ENCODE results near the gene GABRG3.
"Not testable (repeated sequence)": the region's sequence is repeated elsewhere in the genome, so short reads cannot be mapped to it uniquely, and the experiment has no call there.

The GABRG3 gene

GRCh38 chr15:27182561-27183110 is 211.7 kb downstream of the GABRG3 start:
- DNase-seq (ENCODE audit: low spot score): no peak

DNA sequence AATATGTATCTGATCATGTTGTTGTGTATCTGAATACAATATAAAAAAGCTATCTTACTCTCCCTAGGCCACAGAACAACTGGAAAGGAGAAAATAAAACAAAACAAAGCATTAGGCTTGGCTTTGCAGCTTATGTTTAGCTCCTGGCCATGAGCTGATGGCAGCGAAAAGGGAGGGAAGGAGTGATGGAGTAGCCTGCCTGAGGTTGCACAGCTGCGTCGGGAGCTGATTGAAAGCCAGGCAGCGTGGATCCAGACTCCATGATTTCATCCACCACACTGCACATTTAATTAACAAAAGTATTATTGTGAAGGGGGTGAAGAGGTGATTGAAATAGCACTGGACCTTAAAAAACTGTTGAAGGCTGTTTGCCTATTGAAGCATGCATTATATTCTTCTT is 212.2 kb downstream of the GABRG3 start:
- no peak for DNase-seq (ENCODE audit: low spot score)

- DNase-seq (ENCODE audit: low spot score): not testable (repeated sequence)
Observed at GRCh38 chr15:27191515-27191914, 220.5 kb downstream of the GABRG3 start.

DNA sequence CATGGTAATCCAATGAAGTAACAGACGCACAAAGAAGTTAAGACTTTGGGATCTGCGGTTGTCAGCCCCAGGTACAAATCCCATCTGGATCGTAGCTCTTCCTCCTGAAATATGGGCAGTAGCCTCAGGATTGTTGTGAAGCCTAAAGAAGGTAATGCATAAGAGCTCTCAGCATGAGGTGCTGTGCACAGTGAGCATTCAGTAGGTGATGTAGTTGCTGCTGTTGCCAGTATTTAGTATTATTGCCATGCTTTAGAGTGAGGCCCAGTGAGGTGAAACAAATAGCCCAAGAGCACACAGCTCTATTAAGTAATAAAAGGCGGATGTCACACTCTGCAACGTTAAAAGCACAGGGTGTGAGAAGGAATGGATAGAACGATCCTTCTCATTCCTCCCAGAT is 225.7 kb downstream of the GABRG3 start:
- DNase-seq (ENCODE audit: low spot score): no peak

- no peak for DNase-seq (ENCODE audit: low spot score)
Observed at GRCh38 chr15:27201425-27201824, 230.4 kb downstream of the GABRG3 start.

- DNase-seq (ENCODE audit: low spot score): no peak
Observed at GRCh38 chr15:27210176-27210575, 239.2 kb downstream of the GABRG3 start.

- no peak for DNase-seq (ENCODE audit: low spot score)
Observed at GRCh38 chr15:27214032-27214431, 243.1 kb downstream of the GABRG3 start.

DNA sequence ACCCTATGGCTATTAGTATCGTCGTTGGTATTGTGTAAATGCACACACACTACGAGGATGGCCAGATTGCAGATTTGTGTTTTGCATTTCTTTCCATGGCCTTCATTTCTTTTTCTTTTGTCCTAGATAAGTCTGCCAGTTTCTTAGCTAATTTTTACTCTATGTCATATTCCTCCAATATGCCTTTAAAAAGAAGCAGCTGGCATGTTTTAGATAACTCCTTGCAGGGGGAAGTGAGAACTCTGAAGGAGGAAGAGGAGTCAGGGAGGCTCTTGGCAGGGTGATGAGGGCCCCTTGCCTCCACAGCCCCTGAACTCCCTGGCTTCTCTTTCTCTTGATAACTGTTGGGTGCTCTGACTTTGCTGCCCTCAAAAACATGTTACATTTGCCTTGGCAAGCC is 244.0 kb downstream of the GABRG3 start:
- DNase-seq (ENCODE audit: low spot score): no peak

GRCh38 chr15:27218426-27218825 is 247.4 kb downstream of the GABRG3 start:
- no peak for DNase-seq (ENCODE audit: low spot score)

DNA sequence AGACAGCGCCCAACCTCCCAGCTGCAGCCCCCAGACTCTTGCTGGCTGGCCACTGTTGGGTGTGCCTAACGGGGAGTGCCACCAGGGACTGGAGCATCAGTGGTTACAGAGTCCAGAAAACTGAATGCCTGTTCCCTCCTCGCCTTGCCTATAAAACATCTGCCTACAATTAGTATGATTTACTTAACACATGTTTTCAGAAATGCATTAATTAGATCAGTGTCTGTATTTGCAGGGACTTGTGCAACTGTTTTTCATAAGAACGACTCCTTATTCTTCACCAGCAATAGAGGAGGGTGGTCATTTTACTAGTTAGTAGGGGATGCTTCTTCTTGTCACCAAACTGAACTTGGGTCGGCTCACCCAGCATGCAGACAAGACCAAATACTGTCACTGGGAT is 248.7 kb downstream of the GABRG3 start:
- no peak for DNase-seq (ENCODE audit: low spot score)

- no peak for DNase-seq (ENCODE audit: low spot score)
Observed at GRCh38 chr15:27220199-27220598, 249.2 kb downstream of the GABRG3 start.

DNA sequence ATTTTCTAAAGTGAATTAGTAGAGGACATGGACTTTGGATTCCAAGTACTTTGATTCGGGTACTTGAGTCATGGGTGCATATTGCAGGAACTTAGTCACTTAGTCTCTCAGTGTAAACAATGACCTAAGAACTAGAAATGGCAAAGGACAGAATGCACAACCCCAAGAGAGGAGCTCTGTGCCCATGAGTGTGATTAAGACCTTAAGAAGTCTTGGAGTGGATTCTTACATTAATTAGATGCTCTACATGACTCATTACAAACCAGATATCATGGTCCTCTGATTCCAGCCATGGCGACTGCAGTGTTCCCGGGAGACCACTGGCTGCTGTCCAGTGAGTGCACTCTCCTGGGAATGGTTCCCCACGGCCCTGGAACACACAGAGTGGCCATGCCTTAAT is 251.5 kb downstream of the GABRG3 start:
- no peak for DNase-seq (ENCODE audit: low spot score)

DNA sequence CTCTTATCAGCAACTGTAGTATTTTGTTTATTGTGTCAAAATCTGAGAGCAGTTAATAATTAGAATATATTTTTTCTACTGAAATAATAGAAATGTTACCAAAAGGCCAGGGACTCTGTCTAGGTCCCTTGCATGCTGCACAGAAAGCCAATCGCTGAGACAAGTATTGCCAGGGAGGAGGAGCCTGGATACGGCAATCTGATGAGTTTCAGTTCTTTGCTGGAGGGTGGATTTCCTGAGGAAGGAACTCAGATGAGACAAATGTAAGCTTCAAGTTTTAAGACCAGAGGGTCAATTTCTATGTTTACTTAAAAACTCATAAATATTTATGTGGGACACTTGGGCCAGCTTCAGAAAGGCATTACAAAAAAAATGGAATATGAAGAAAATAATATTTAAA is 252.2 kb downstream of the GABRG3 start:
- no peak for DNase-seq (ENCODE audit: low spot score)

DNA sequence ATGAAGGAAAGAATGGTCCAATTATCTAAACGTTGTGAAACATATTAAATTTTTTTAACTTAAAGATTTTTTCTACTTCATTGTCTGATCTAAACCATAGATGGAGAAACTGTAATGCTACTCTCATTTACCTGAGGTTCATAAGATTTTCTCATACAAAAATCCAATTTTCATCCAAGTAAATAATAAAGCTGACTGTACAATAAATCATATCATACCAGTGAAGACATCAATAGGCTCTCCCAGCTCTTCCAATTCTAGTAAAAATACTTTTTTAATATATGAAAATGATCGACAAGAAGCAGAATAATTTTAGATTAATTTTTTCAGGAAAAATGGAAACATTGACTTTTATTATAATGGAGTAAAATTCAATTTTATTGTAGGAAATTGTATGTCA is 260.8 kb downstream of the GABRG3 start:
- no peak for DNase-seq (ENCODE audit: low spot score)

DNA sequence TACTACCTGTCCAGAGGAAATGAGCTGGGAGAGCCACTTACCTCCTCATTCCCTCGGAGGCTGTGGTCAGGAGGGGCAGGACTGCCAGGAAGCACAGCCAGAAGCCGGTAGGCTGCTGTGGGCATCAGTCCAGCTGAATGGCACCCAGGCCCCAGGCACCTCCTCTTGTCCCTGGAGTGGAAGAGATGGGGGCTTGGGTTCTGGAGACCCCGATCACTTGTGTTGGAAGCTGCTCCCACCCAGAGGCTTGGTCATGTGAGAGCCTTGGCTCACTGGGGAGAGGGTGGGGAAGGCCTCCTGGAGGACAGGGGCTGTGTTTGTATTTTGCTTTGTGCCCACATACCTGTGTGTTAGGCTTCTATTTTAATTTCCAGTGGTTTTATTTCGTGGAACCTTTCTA is 261.9 kb downstream of the GABRG3 start:
- no peak for DNase-seq (ENCODE audit: low spot score)

DNA sequence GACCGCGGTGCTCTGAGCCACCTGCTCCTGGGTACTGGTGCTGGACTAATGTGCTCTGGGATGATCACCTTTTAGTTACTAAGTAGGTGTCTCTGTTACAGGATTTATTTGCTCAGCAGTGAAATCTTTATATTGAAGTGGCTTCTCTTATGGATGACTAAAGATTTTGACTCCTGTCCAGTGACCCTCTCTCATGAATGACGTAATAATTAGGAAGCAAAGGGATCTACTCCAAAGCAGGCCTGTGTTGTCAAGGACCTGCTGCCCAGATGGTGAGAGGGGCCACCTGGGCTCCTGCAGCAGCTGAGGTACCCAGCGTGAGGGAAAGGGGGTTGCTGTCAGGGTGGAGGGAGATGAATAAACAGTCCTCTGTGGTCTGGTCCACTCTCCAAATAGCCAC is 263.6 kb downstream of the GABRG3 start:
- DNase-seq (ENCODE audit: low spot score): no peak

GRCh38 chr15:27235161-27235560 is 264.2 kb downstream of the GABRG3 start:
- no peak for DNase-seq (ENCODE audit: low spot score)

DNA sequence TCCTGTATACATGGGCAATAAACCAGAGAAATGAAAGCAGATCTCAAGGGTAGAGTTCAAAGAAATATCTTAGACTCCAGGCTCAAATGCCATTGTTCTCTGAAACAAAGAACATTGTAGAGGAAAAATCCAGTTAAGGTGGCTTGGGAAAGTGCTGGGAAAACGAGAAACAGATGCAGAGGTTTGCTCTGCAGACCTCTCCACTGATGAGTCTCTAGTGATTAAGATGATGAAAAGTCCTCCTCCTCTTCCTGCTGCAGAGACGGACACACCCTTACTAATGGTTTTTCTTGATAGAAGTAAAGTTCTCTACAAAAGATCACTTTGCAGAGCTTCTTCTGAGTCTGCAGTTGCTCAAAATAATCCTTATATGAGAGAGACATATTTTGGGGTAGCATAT is 264.7 kb downstream of the GABRG3 start:
- DNase-seq (ENCODE audit: low spot score): no peak

- no peak for DNase-seq (ENCODE audit: low spot score)
Observed at GRCh38 chr15:27237319-27237939, 266.4 kb downstream of the GABRG3 start.

DNA sequence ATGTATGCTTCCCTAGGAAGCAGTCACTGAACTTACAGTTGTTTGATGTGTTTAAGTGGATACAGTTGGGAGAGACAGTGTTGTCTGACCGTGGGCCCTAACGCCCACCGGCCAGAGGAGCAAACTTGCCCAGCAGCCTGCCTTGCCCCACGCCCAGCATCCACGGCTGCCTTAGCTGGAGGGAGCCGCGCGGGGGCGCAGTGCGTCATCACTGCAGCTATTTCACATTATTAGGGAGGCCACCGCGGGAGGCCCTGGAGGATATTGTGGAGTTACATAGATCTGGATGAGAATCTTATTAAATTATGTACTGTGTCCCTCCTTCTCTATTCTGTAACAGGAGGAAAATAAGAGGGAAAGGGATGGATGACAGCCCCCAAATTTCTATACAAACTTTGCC is 267.2 kb downstream of the GABRG3 start:
- DNase-seq (ENCODE audit: low spot score): no peak

DNA sequence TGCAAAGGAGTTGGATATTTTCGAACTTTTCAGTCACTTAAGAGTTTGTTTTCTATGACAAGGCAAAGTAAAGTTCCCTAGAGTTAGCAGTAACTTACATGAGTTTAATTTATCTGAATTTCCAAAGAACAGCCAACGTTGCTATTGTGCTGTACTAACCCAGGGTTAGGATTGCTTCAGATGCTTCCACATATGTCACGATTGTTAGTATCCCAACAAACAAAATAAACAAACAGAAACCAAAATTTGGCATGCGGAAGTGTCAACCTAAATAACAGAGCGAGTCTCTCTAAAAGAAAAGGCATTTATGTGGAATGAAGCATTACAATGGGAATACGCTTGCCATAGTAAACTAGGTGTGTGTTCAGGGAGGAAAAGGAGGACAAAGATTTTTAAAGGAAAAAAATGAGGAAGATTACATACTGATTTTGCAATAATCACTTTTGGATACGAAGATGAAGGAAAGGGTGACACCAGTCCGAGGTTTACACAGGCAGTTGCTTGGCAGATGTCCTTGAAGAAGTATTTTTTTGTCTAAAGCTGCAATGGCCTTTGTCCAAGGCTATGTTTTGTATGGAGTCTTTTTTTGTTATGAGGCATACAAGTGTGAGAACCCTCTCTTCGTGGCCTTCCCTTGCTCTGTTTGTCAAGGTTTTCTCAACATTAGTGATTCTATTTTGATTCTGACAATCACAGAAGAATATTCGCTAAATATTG is 267.9 kb downstream of the GABRG3 start:
- DNase-seq (ENCODE audit: low spot score): no peak

- no peak for DNase-seq (ENCODE audit: low spot score)
Observed at GRCh38 chr15:27241943-27242342, 271.0 kb downstream of the GABRG3 start.

GRCh38 chr15:27244047-27244446 is 273.1 kb downstream of the GABRG3 start:
- DNase-seq (ENCODE audit: low spot score): no peak

GRCh38 chr15:27248251-27248650 is 277.3 kb downstream of the GABRG3 start:
- DNase-seq (ENCODE audit: low spot score): no peak
